Caco-2 (cell line): ENCODE data around the gene CCNI2. TPM values are rescaled to one million over a fixed set of nuclear protein-coding genes. Genes with fewer than 3 reads are reported as not detected.

Experiments
- BruUV-seq: library from RNA; stranded (reverse); fragments of 400-500 nt; replicated peaks from 2 replicates; lab custom pipeline; 2021; lab: Mats Ljungman, UMichigan
- CTCF ChIA-PET: fragments of 300-600 bp; sonication (Branson Sonifier 250); formaldehyde crosslinking; loops from one replicate; lab custom pipeline; 2022; ENCODE audit warnings: antibody characterized with exemption; lab: Charles Lee
- POLR2A ChIA-PET: fragments of 300-600 bp; sonication (Branson Sonifier 250); formaldehyde crosslinking; loops from one replicate; lab custom pipeline; 2022; ENCODE audit warnings: antibody characterized with exemption; lab: Charles Lee
- DNase-seq, 2 experiments: peaks; one replicate each; pipeline versions ENCODE4 v3.0.0 to v3.0.0-alpha.2; 2020 to 2022
- H3K27me3 ChIP-seq: replicated peaks from 2 replicates; pipeline ENCODE4 v1.6.0; 2011; ENCODE audit warnings: low read length; ENCODE audit not compliant: control insufficient read depth, insufficient read depth
- H3K36me3 ChIP-seq: 2 replicates; pipeline ENCODE4 v1.5.1; 2011; ENCODE audit warnings: low read length; ENCODE audit not compliant: control insufficient read depth, insufficient read depth
- H3K4me1 ChIP-seq: fragments of 250-450 bp; sonication (Bioruptor Pico); 2 replicates; pipeline ENCODE4 v1.5.1; 2020; ENCODE audit warnings: mild to moderate bottlenecking
- H3K4me3 ChIP-seq: 2 replicates; pipeline ENCODE4 v1.5.1; 2011; ENCODE audit warnings: low read depth, mild to moderate bottlenecking, control low read depth, low read length
- H3K9me3 ChIP-seq: fragments of 250-450 bp; sonication (Bioruptor Pico); 2 replicates; pipeline ENCODE4 v1.5.1; 2020; ENCODE audit warnings: mild to moderate bottlenecking, moderate library complexity
- H3K27ac Mint-ChIP-seq: one replicate; pipeline ENCODE4 v1.8.0; 2022; ENCODE audit warnings: mixed read lengths; ENCODE audit not compliant: unreplicated experiment
- H3K27me3 Mint-ChIP-seq: one replicate; pipeline ENCODE4 v1.8.0; 2022; ENCODE audit warnings: mixed read lengths; ENCODE audit not compliant: insufficient read depth, unreplicated experiment
- H3K36me3 Mint-ChIP-seq: one replicate; pipeline ENCODE4 v1.8.0; 2022; ENCODE audit warnings: mild to moderate bottlenecking, mixed read lengths; ENCODE audit not compliant: insufficient read depth, unreplicated experiment
- H3K4me1 Mint-ChIP-seq: one replicate; pipeline ENCODE4 v1.8.0; 2022; ENCODE audit warnings: low read depth, mixed read lengths; ENCODE audit not compliant: unreplicated experiment
- H3K4me3 Mint-ChIP-seq: one replicate; pipeline ENCODE4 v1.8.0; 2022; ENCODE audit warnings: mild to moderate bottlenecking, moderate library complexity, mixed read lengths; ENCODE audit not compliant: unreplicated experiment
- H3K9me3 Mint-ChIP-seq: one replicate; pipeline ENCODE4 v1.8.0; 2022; ENCODE audit warnings: mixed read lengths; ENCODE audit not compliant: unreplicated experiment
- intact Hi-C: fragments of 100-400 bp; cut with micrococcal nuclease; formaldehyde crosslinking; loops from one replicate; pipeline ENCODE4 v1.10.0; 2022; ENCODE audit not compliant: unreplicated experiment
- total RNA-seq: library from RNA; stranded (reverse); gene quantifications from 2 replicates; pipeline ENCODE4 v1.2.3, GENCODE V29; 2022
- TF ChIP-seq, protein P1 (sequence below), 2 experiments: fragments of 200-600 bp in 1 of 2; IDR thresholded peaks; 1 replicate in 1 of 2; 2 replicates in 1 of 2; pipeline versions ENCODE4 v1.5.1 to v1.8.0; 2011 to 2022; ENCODE audit warnings: antibody characterized with exemption in 1 of 2, control low read depth in 1 of 2, inconsistent platforms in 1 of 2, low read depth in 1 of 2, low read length in 1 of 2, mild to moderate bottlenecking in 1 of 2, moderate library complexity in 1 of 2; ENCODE audit not compliant: insufficient read depth in 1 of 2, severe bottlenecking in 1 of 2, unreplicated experiment in 1 of 2

CCNI2 gene
- total RNA-seq, 1 experiment from 2014 or later: 0.18 TPM

DNA sequence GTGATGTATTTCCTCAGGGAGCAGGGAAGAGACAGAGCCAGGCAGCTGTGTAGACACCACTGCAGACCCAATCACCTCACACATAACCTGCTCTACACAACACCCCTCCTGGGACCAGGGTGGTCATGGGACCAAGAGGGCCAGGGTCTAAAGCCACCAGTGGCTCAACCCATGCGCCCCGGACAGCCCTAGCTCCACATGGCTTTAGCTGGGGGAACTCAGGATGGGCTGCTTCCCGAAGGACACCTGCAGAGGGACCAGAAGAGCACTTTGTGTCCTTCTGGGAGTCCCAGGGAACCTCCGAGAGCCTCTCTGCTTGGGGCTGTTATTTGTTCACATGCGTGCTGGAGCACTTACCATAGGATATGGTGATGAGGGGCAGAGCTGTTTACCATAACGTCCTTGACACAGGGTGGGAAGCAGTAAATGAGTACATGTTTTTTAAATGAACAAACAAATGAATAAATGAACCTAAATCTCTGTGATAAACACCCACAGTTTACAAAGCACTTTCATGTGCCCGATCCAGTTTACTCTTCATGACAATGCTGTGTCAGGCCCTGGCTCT, 17.5 kb downstream of the CCNI2 start:
- no peak overlapping the region for H3K4me3 Mint-ChIP-seq
- no peaks in the 10 kb centered on the region for H3K27me3 Mint-ChIP-seq
- no peaks in the 10 kb centered on the region for H3K9me3 ChIP-seq
- no peaks in the 10 kb centered on the region for H3K27me3 ChIP-seq
- intact Hi-C loops: no loop called here
- ChIA-PET CTCF (no interaction called here), POLR2A (no interaction called here)
- H3K4me1 ChIP-seq: no peaks in the 10 kb centered on the region
- DNase-seq: peak in 1 of 2 experiments; percentile 27
- H3K4me1 Mint-ChIP-seq: no peaks in the 10 kb centered on the region
- peaks cover 2% of the 10 kb centered on the region for H3K36me3 ChIP-seq
- H3K9me3 Mint-ChIP-seq: no peaks in the 10 kb centered on the region
- BruUV-seq: no TSS peak
- no peak overlapping the region for H3K27ac Mint-ChIP-seq
- TF ChIP-seq, protein P1, sequence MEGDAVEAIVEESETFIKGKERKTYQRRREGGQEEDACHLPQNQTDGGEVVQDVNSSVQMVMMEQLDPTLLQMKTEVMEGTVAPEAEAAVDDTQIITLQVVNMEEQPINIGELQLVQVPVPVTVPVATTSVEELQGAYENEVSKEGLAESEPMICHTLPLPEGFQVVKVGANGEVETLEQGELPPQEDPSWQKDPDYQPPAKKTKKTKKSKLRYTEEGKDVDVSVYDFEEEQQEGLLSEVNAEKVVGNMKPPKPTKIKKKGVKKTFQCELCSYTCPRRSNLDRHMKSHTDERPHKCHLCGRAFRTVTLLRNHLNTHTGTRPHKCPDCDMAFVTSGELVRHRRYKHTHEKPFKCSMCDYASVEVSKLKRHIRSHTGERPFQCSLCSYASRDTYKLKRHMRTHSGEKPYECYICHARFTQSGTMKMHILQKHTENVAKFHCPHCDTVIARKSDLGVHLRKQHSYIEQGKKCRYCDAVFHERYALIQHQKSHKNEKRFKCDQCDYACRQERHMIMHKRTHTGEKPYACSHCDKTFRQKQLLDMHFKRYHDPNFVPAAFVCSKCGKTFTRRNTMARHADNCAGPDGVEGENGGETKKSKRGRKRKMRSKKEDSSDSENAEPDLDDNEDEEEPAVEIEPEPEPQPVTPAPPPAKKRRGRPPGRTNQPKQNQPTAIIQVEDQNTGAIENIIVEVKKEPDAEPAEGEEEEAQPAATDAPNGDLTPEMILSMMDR (IDR thresholded peaks at IDR 0.05; ENCODE audit: insufficient read depth in 1 of 2, low read depth in 1 of 2, low read length in 1 of 2, severe bottlenecking in 1 of 2, unreplicated experiment in 1 of 2): no peak
- H3K4me3 ChIP-seq: no peak overlapping the region
- H3K36me3 Mint-ChIP-seq: no peaks in the 10 kb centered on the region

DNA sequence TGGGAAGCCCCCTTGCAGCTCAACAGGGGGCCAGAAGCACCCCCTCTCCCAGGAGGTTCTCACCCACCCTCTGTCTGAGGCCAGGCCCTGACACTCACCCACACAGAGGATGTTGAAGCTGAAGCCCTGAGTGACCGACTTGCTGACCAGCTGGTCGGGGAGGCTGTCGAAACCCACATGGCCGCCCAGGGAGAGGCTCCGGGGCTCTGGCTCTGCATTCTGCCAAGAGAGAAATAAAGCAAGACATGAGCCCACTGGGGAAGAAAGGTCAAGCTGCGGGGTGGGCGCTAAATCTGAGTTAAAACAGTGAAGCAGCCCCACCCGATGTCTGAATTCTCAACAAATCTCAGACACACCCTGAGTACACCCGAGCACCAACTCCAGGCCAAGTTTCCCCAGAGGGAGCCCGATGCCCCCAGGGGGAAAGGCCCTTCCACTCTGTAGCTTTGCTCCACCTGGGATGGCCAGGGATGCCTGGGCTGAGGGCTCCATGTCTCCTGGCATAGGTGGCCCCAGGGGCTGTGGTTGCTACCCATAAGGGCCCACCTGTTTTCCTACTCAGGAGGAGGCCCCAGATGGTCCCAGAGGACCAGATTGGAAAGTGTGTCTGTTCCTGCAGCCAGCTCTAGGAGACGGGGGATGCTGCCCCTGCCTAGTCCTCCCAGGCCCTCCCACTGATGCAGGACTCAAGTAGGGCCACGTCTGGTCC, 18.2 kb downstream of the CCNI2 start:
- no peaks in the 10 kb centered on the region for H3K9me3 ChIP-seq
- no peaks in the 10 kb centered on the region for H3K4me1 Mint-ChIP-seq
- peaks cover 2% of the 10 kb centered on the region for H3K36me3 ChIP-seq
- intact Hi-C loops: no loop called here
- BruUV-seq: no TSS peak
- H3K9me3 Mint-ChIP-seq: no peaks in the 10 kb centered on the region
- TF ChIP-seq, protein P1 (IDR thresholded peaks at IDR 0.05; ENCODE audit: insufficient read depth in 1 of 2, low read depth in 1 of 2, low read length in 1 of 2, severe bottlenecking in 1 of 2, unreplicated experiment in 1 of 2): no peak
- H3K4me1 ChIP-seq: no peaks in the 10 kb centered on the region; the same call in 1 of the 2 replicates
- H3K27me3 Mint-ChIP-seq: no peaks in the 10 kb centered on the region
- H3K27ac Mint-ChIP-seq: no peak overlapping the region
- H3K4me3 Mint-ChIP-seq: no peak overlapping the region
- H3K36me3 Mint-ChIP-seq: no peaks in the 10 kb centered on the region
- CTCF ChIA-PET: no interaction called here
- DNase-seq: no peak
- POLR2A ChIA-PET: no interaction called here
- no peaks in the 10 kb centered on the region for H3K27me3 ChIP-seq
- no peak overlapping the region for H3K4me3 ChIP-seq

DNA sequence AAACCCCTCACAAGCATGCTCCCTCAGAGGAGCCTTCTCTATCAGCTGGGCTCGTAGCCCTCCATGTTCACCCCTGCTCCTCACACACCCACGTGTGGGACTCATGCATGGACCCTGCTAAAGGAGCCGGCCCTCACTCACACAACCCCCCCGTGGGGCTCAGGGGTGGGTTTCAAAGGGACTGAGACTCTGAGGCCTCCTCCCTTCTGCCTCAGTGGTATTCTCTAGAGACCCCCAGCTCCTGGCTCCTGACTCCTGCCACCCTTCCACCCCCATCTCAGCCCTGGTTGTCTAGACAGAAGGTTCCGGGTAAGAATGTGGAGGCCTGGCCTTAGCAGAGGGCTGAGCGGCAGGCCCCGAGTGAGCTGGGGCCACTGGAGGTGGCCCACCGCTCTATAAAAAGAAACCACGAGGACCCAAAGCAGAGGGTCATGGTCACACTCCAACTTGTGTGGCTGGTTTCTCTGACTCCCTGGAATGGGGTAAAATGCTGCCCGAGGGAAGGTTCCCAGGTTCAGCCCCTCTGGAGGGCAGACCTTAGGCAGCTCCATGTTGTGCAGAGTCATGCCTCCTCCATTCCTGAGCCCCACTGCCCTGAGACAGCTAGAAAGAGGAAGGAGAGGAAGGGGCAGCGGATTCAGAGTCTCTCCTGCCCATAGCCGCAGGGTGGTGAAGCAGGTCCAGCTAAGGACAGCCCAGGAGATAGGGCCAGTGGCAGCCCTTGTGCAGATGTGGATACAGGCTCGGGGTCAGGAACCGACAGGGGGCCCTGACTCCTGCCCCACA, 19.0 kb downstream of the CCNI2 start:
- no TSS peak for BruUV-seq
- ChIA-PET POLR2A (no interaction called here), CTCF (no interaction called here)
- Mint-ChIP-seq H3K4me1 (no peaks in the 10 kb centered on the region), H3K36me3 (no peaks in the 10 kb centered on the region), H3K27me3 (no peaks in the 10 kb centered on the region), H3K4me3 (no peak overlapping the region), H3K27ac (no peak overlapping the region), H3K9me3 (no peaks in the 10 kb centered on the region)
- H3K36me3 ChIP-seq: peaks cover 2% of the 10 kb centered on the region
- H3K27me3 ChIP-seq: no peaks in the 10 kb centered on the region
- peaks cover 5% of the 10 kb centered on the region for H3K4me1 ChIP-seq
- TF ChIP-seq, protein P1 (IDR thresholded peaks at IDR 0.05; ENCODE audit: insufficient read depth in 1 of 2, low read depth in 1 of 2, low read length in 1 of 2, severe bottlenecking in 1 of 2, unreplicated experiment in 1 of 2): no peak
- no peaks in the 10 kb centered on the region for H3K9me3 ChIP-seq
- intact Hi-C loops: no loop called here
- H3K4me3 ChIP-seq: no peak overlapping the region
- no peak for DNase-seq
